ENCODE measurements around the gene REST. TPM values are rescaled to one million over a fixed set of nuclear protein-coding genes. Genes with fewer than 3 reads are reported as not detected.
"Not testable (repeated sequence)": the region's sequence is repeated elsewhere in the genome, so short reads cannot be mapped to it uniquely, and the experiment has no call there.

REST gene
- total RNA-seq, 1 experiment from 2014 or later, result 38.8 TPM

- no peak for ATAC-seq
- ChIA-PET POLR2A (no interaction called here), CTCF (no interaction called here)
- Histone ChIP-seq H3K9me3 (ENCODE audit: control insufficient read depth, insufficient read depth, low read depth, low read length) (no peaks in the 10 kb centered on the region), H3K4me3 (ENCODE audit: low read depth in 2 of 2, low read length in 2 of 2) (no peak overlapping the region), H3K27me3 (ENCODE audit: control insufficient read depth, insufficient read depth, low read length) (no peaks in the 10 kb centered on the region), H3K27ac (ENCODE audit: low read length) (no peak overlapping the region), H3K4me1 (ENCODE audit: control insufficient read depth, insufficient read depth, low read length) (no peaks in the 10 kb centered on the region), H3K36me3 (ENCODE audit: control insufficient read depth, insufficient read depth, low read length) (no peaks in the 10 kb centered on the region)
- intact Hi-C loops (cut with micrococcal nuclease; ENCODE audit: unreplicated experiment), result no loop called here
- no peak for DNase-seq (ENCODE audit: low read depth, low spot score)
- BruUV-seq (replicated peaks), result no TSS peak
- TF ChIP-seq CTCF (IDR thresholded peaks at IDR 0.05) (no peak), REST (IDR thresholded peaks at IDR 0.05; ENCODE audit: insufficient read depth in 1 of 2, low read depth in 2 of 2, low read length in 1 of 2) (no peak), POLR2AphosphoS5 (IDR thresholded peaks at IDR 0.05; ENCODE audit: low read depth, low read length) (no peak), SIN3A (IDR thresholded peaks at IDR 0.05; ENCODE audit: borderline replicate concordance, insufficient read depth, low read depth, low read length) (no peak), TCF7L2 (IDR thresholded peaks at IDR 0.05; ENCODE audit: low read depth, low read length) (no peak)
- in situ Hi-C loops (cut with HindIII; ENCODE audit: low pct_unique_long_range_greater_than_20kb, low sequenced_read_pairs), result no loop called here
Observed at GRCh38 chr4:56892691-56893090, 15.0 kb upstream of the REST start.

- in situ Hi-C loops (cut with HindIII; ENCODE audit: low pct_unique_long_range_greater_than_20kb, low sequenced_read_pairs); H3K4me1 ChIP-seq (ENCODE audit: control insufficient read depth, insufficient read depth, low read length); BruUV-seq (replicated peaks); DNase-seq (ENCODE audit: low read depth, low spot score); intact Hi-C loops (cut with micrococcal nuclease; ENCODE audit: unreplicated experiment); H3K36me3 ChIP-seq (ENCODE audit: control insufficient read depth, insufficient read depth, low read length); CTCF ChIA-PET; H3K9me3 ChIP-seq (ENCODE audit: control insufficient read depth, insufficient read depth, low read depth, low read length); ATAC-seq; H3K27me3 ChIP-seq (ENCODE audit: control insufficient read depth, insufficient read depth, low read length); POLR2A ChIA-PET; H3K27ac ChIP-seq (ENCODE audit: low read length); H3K4me3 ChIP-seq (ENCODE audit: low read depth in 2 of 2, low read length in 2 of 2): not testable (repeated sequence)
Observed at GRCh38 chr4:56897842-56898241, 9.9 kb upstream of the REST start.

GRCh38 chr4:56900186-56900585 lies 7.5 kb upstream of the REST start:
- BruUV-seq (replicated peaks); H3K27ac ChIP-seq (ENCODE audit: low read length); H3K36me3 ChIP-seq (ENCODE audit: control insufficient read depth, insufficient read depth, low read length); intact Hi-C loops (cut with micrococcal nuclease; ENCODE audit: unreplicated experiment); H3K9me3 ChIP-seq (ENCODE audit: control insufficient read depth, insufficient read depth, low read depth, low read length); in situ Hi-C loops (cut with HindIII; ENCODE audit: low pct_unique_long_range_greater_than_20kb, low sequenced_read_pairs); H3K4me1 ChIP-seq (ENCODE audit: control insufficient read depth, insufficient read depth, low read length); DNase-seq (ENCODE audit: low read depth, low spot score); POLR2A ChIA-PET; H3K27me3 ChIP-seq (ENCODE audit: control insufficient read depth, insufficient read depth, low read length); ATAC-seq; H3K4me3 ChIP-seq (ENCODE audit: low read depth in 2 of 2, low read length in 2 of 2); CTCF ChIA-PET: not testable (repeated sequence)

Data from Panc1 (cell line).